Effector memory CD8-positive, alpha-beta T cell (primary cell): ENCODE data around the gene JAK2.

Experiments used
- ATAC-seq: fragments of 150-1000 bp; cut with Tn5 transposase; replicated peaks from 2 replicates; pipeline ENCODE4 v1.10.0; 2021; ENCODE audit warnings: mild to moderate bottlenecking, moderate library complexity
- DNase-seq, 3 experiments: peaks; one replicate each; pipeline ENCODE4 v3.0.0; 2021
- H3K27ac Mint-ChIP-seq, 2 donors: one replicate each; pipeline ENCODE4 v1.8.0; 2022; ENCODE audit warnings: mild to moderate bottlenecking in 2 of 2, mixed read lengths in 2 of 2, moderate library complexity in 2 of 2
- H3K27me3 Mint-ChIP-seq, 2 donors: one replicate each; pipeline ENCODE4 v1.8.0; 2022; ENCODE audit warnings: mixed read lengths in 2 of 2
- H3K36me3 Mint-ChIP-seq: one replicate; pipeline ENCODE4 v1.8.0; 2022; ENCODE audit warnings: mild to moderate bottlenecking, moderate library complexity, mixed read lengths; ENCODE audit not compliant: insufficient read depth
- H3K4me1 Mint-ChIP-seq, 2 donors: one replicate each; pipeline ENCODE4 v1.8.0; 2022; ENCODE audit warnings: low read depth in 2 of 2, mixed read lengths in 2 of 2
- H3K4me3 Mint-ChIP-seq, 2 donors: one replicate each; pipeline ENCODE4 v1.8.0; 2022; ENCODE audit warnings: mild to moderate bottlenecking in 2 of 2, mixed read lengths in 2 of 2, moderate library complexity in 2 of 2
- H3K9me3 Mint-ChIP-seq, 2 donors: one replicate each; pipeline ENCODE4 v1.8.0; 2022; ENCODE audit warnings: mixed read lengths in 2 of 2

The JAK2 gene

GRCh38 chr9:5146241-5146640, 161.2 kb downstream of the JAK2 start:
- peaks cover 3% of the 10 kb centered on the region for H3K36me3 Mint-ChIP-seq
- H3K9me3 Mint-ChIP-seq, result peaks cover 12 to 22% of the 10 kb centered on the region in 2 donors
- peaks cover 0 to 3% of the 10 kb centered on the region in 2 donors for H3K4me1 Mint-ChIP-seq
- no peak overlapping the region for H3K4me3 Mint-ChIP-seq
- ATAC-seq (no peak), DNase-seq (no peak)
- peak overlapping the region in 1 of 2 donors; percentile 39 for H3K27ac Mint-ChIP-seq
- no peaks in the 10 kb centered on the region for H3K27me3 Mint-ChIP-seq
